Stomach (tissue), 4 donors: Measurements from ENCODE around the gene CCDC137.

Experiments
- POLR2A ChIP-seq, 4 donors: fragments of 450-650 bp; IDR thresholded peaks; one replicate each; pipeline ENCODE4 v1.6.1; 2016; ENCODE audit warnings: antibody characterized with exemption in 4 of 4, control low read depth in 2 of 4, mild to moderate bottlenecking in 1 of 4, moderate library complexity in 1 of 4
- POLR2AphosphoS5 ChIP-seq, 3 donors: sonication (generic); formaldehyde crosslinking; IDR thresholded peaks; one replicate each; pipeline ENCODE4 v1.6.1; 2016; ENCODE audit warnings: antibody characterized with exemption in 3 of 3
- TF ChIP-seq, protein P1 (sequence below), 7 experiments: fragments of 450-650 bp in 4 of 7; fragments of 200-600 bp in 3 of 7; sonication (generic) in 3 of 7; IDR thresholded peaks; one replicate each; pipeline ENCODE4 v1.5.1; 2016 to 2019; ENCODE audit warnings: antibody characterized with exemption in 7 of 7, control low read depth in 2 of 7, mild to moderate bottlenecking in 1 of 7

DNA sequence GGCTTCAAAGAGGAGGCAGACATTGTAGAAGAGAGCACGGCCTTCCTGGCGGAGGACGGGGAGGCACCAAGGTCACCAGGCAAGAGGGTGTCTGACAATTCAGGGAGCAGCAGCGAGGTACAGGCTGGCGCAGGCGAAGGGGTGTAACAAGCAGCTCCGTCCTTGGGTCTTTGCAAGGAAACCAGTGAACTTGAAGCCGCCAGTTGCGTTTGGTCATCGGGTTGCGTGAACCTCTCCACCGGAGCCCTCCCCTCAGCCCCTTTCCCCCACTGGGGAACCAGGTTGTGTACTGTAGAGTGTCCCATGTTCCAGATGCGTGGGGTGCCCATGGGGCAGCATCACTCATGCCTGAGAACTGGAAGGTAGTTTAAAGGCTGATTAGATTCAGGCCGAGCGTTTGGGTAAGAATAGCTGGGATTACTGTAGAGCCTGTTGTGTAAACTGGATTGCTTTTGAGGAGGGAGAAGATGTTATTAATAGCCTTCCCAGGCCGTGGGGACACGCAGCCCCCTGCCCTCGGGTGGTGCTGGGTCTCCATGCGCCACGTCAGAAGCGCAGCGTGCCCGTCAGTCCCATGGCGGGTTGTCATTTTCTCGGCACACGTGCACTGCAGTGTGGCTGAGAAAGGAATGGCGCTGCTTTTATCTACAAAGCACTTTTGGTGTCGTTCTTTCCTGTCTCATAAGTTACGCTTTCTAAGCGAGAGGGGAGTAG, 39.1 kb downstream of the CCDC137 start:
- TF ChIP-seq, protein P1, sequence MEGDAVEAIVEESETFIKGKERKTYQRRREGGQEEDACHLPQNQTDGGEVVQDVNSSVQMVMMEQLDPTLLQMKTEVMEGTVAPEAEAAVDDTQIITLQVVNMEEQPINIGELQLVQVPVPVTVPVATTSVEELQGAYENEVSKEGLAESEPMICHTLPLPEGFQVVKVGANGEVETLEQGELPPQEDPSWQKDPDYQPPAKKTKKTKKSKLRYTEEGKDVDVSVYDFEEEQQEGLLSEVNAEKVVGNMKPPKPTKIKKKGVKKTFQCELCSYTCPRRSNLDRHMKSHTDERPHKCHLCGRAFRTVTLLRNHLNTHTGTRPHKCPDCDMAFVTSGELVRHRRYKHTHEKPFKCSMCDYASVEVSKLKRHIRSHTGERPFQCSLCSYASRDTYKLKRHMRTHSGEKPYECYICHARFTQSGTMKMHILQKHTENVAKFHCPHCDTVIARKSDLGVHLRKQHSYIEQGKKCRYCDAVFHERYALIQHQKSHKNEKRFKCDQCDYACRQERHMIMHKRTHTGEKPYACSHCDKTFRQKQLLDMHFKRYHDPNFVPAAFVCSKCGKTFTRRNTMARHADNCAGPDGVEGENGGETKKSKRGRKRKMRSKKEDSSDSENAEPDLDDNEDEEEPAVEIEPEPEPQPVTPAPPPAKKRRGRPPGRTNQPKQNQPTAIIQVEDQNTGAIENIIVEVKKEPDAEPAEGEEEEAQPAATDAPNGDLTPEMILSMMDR (IDR thresholded peaks at IDR 0.05) = no peak
- TF ChIP-seq POLR2A (IDR thresholded peaks at IDR 0.05) (no peak), POLR2AphosphoS5 (IDR thresholded peaks at IDR 0.05) (no peak)
